RPMI7951 (cell line): ENCODE results near the gene PJVK. TPM values are rescaled to one million over a fixed set of nuclear protein-coding genes. Genes with fewer than 3 reads are reported as not detected.

Source experiments
- DNase-seq: peaks from one replicate; pipeline ENCODE4 v3.0.0-alpha.2; 2012; ENCODE audit warnings: low read depth
- total RNA-seq: library from RNA; depleted of rRNA; stranded (reverse); fragments of >200 nt; shearing (Covaris generic); gene quantifications from 2 replicates; pipeline ENCODE4 v1.2.3, GENCODE V29; 2014; rRNA removed

PJVK gene
- total RNA-seq, 1 experiment from 2014 or later: not detected

GRCh38 chr2:178480227-178481181 lies 29.3 kb downstream of the PJVK start, which contains the start of gene PLEKHA3:
TSS of gene PLEKHA3 (plus strand) at chr2:178480457. CDS start at chr2:178480870, 413 bp downstream.
- DNase-seq: peak; percentile 97

GRCh38 chr2:178482437-178482836 lies 31.3 kb downstream of the PJVK start:
- peak; percentile 31 for DNase-seq

GRCh38 chr2:178484245-178485041 lies 33.3 kb downstream of the PJVK start:
- DNase-seq: peak; percentile 39

- no peak for DNase-seq
These were observed 34.2 kb downstream of the PJVK start for GRCh38 chr2:178485356-178485755.

- peak; percentile 24 for DNase-seq
These were observed 40.4 kb downstream of the PJVK start for GRCh38 chr2:178491612-178492011.

GRCh38 chr2:178496049-178496448 lies 44.9 kb downstream of the PJVK start:
- no peak for DNase-seq

GRCh38 chr2:178498137-178498536 lies 47.0 kb downstream of the PJVK start:
- no peak for DNase-seq

GRCh38 chr2:178499640-178500039 lies 48.5 kb downstream of the PJVK start:
- DNase-seq: no peak

- no peak for DNase-seq
These were observed 51.6 kb downstream of the PJVK start for GRCh38 chr2:178502751-178503150.

- no peak for DNase-seq
These were observed 54.9 kb downstream of the PJVK start for GRCh38 chr2:178506101-178506500.

- DNase-seq: no peak
These were observed 55.3 kb downstream of the PJVK start for GRCh38 chr2:178506524-178506923.

GRCh38 chr2:178506949-178507348 lies 55.8 kb downstream of the PJVK start:
- DNase-seq: no peak

GRCh38 chr2:178508646-178509045 lies 57.5 kb downstream of the PJVK start:
- no peak for DNase-seq

- DNase-seq: no peak
These were observed 59.2 kb downstream of the PJVK start for GRCh38 chr2:178510384-178510783.

Other genes with a start within 250 kb of the PJVK start
- gene PRKRA, start 203 bp upstream of the PJVK start, total RNA-seq: 82.5 and 96.2 TPM in 2 replicates
- gene FKBP7, start 27.2 kb downstream of the PJVK start, total RNA-seq: 50.8 and 60.6 TPM in 2 replicates
- gene PLEKHA3, start 29.1 kb downstream of the PJVK start, total RNA-seq: 6.5 and 6.8 TPM in 2 replicates